CD4-positive, alpha-beta T cell (primary cell): ENCODE results near the gene CCL19. TPM values are rescaled to one million over a fixed set of nuclear protein-coding genes. Genes with fewer than 3 reads are reported as not detected.

Source experiments
- ATAC-seq: fragments of 200-7000 bp; cut with Tn5 transposase; one replicate; pipeline ENCODE4 v1.10.0; 2022; ENCODE audit warnings: mild to moderate bottlenecking; ENCODE audit not compliant: poor library complexity
- CTCF ChIA-PET: fragments of 350-600 bp; sonication (Branson Sonifier 250); formaldehyde crosslinking; loops from one replicate; lab custom pipeline; 2021; ENCODE audit warnings: antibody characterized with exemption, inconsistent platforms; lab: Charles Lee
- POLR2A ChIA-PET: fragments of 350-600 bp; sonication (Branson Sonifier 250); formaldehyde crosslinking; loops from one replicate; lab custom pipeline; 2021; ENCODE audit warnings: antibody characterized with exemption, inconsistent platforms; lab: Charles Lee
- DNase-seq, 14 experiments: peaks; one replicate each; pipeline ENCODE4 v3.0.0-alpha.2; 2013 to 2020; ENCODE audit warnings: mixed read lengths in 2 of 14
- H3K27ac ChIP-seq, 2 donors: one replicate each; pipeline versions ENCODE4 v1.5.1 to v1.7.0; 2013; ENCODE audit warnings: low read length in 2 of 2, low read depth in 1 of 2, mild to moderate bottlenecking in 1 of 2
- H3K27me3 ChIP-seq, 2 experiments: 1 replicate in 1 of 2; 2 replicates in 1 of 2; pipeline versions ENCODE4 v1.6.1 to v1.7.0; 2013; ENCODE audit warnings: low read length in 2 of 2, control low read depth in 1 of 2, mild to moderate bottlenecking in 1 of 2, moderate library complexity in 1 of 2; ENCODE audit not compliant: insufficient read depth in 2 of 2, control insufficient read depth in 1 of 2
- H3K36me3 ChIP-seq: one replicate; pipeline ENCODE4 v1.6.1; 2013; ENCODE audit warnings: low read length, control low read depth; ENCODE audit not compliant: insufficient read depth
- H3K4me1 ChIP-seq: one replicate; pipeline ENCODE4 v1.6.1; 2013; ENCODE audit warnings: low read length, control low read depth; ENCODE audit not compliant: insufficient read depth
- H3K4me3 ChIP-seq: one replicate; pipeline ENCODE4 v1.5.1; 2013; ENCODE audit warnings: mild to moderate bottlenecking, low read length, moderate library complexity
- H3K9me3 ChIP-seq, 2 experiments: 1 replicate in 1 of 2; 2 replicates in 1 of 2; pipeline versions ENCODE4 v1.6.1 to v1.7.0; 2013; ENCODE audit warnings: low read length in 2 of 2, mild to moderate bottlenecking in 2 of 2, control low read depth in 1 of 2, moderate library complexity in 1 of 2; ENCODE audit not compliant: control insufficient read depth in 1 of 2, insufficient read depth in 1 of 2
- H3K27ac Mint-ChIP-seq: one replicate; pipeline ENCODE4 v1.8.0; 2020; ENCODE audit warnings: mixed read lengths
- H3K27me3 Mint-ChIP-seq: one replicate; pipeline ENCODE4 v1.8.0; 2021; ENCODE audit warnings: mixed read lengths
- H3K36me3 Mint-ChIP-seq: one replicate; pipeline ENCODE4 v1.8.0; 2021; ENCODE audit warnings: low read depth, mixed read lengths
- H3K4me1 Mint-ChIP-seq: one replicate; pipeline ENCODE4 v1.8.0; 2021; ENCODE audit warnings: low read depth, mixed read lengths
- H3K4me3 Mint-ChIP-seq: one replicate; pipeline ENCODE4 v1.8.0; 2020; ENCODE audit warnings: mild to moderate bottlenecking, mixed read lengths
- H3K9me3 Mint-ChIP-seq: one replicate; pipeline ENCODE4 v1.8.0; 2020; ENCODE audit warnings: mixed read lengths
- CTCF ChIP-seq: fragments of 200-600 bp; IDR thresholded peaks from one replicate; pipeline ENCODE4 v1.8.0; 2022; ENCODE audit warnings: antibody characterized with exemption, mild to moderate bottlenecking
- intact Hi-C, 2 experiments: fragments of 100-400 bp; cut with DNase I in 1 of 2; cut with micrococcal nuclease in 1 of 2; formaldehyde crosslinking; loops; one replicate each; pipeline versions ENCODE4 v1.15.1 to v1.9.0; 2023 to 2025; cut with DNase I, micrococcal nuclease
- total RNA-seq, 174 experiments: library from RNA in 2 of 174; stranded (reverse) in 2 of 174; gene quantifications; one replicate each; pipeline ENCODE4 v1.2.3 and lab custom pipeline; 2021 to 2026

Gene CCL19
- total RNA-seq, 2 experiments from 2014 or later = not detected

- H3K4me1 ChIP-seq = no peaks in the 10 kb centered on the region
- no peak for ATAC-seq
- intact Hi-C loops = no loop called here
- H3K4me1 Mint-ChIP-seq = no peaks in the 10 kb centered on the region
- H3K9me3 Mint-ChIP-seq = no peaks in the 10 kb centered on the region
- TF ChIP-seq CTCF = no peak
- H3K4me3 Mint-ChIP-seq = no peak overlapping the region
- no peak overlapping the region for H3K4me3 ChIP-seq
- H3K36me3 ChIP-seq = no peaks in the 10 kb centered on the region
- no peaks in the 10 kb centered on the region for H3K9me3 ChIP-seq
- H3K27ac ChIP-seq = no peak overlapping the region
- POLR2A ChIA-PET = no interaction called here
- no peaks in the 10 kb centered on the region for H3K36me3 Mint-ChIP-seq
- no peak for DNase-seq
- H3K27me3 Mint-ChIP-seq = peaks cover 13% of the 10 kb centered on the region
- peaks cover 0 to 7% of the 10 kb centered on the region in 2 experiments for H3K27me3 ChIP-seq
- CTCF ChIA-PET = no interaction called here
- no peak overlapping the region for H3K27ac Mint-ChIP-seq
Measured at GRCh38 chr9:34712140-34712539, 21.1 kb upstream of the CCL19 start.

- no peaks in the 10 kb centered on the region for H3K9me3 ChIP-seq
- POLR2A ChIA-PET = interaction anchor here (0.6 kb wide), 1 partner anchor 1415 kb away, joined by 3 read pairs; no protein-coding TSS in a partner anchor
Measured at GRCh38 chr9:34710023-34710422, 18.9 kb upstream of the CCL19 start, which contains the start of gene CCL21. TSS of gene CCL21 (minus strand) at chr9:34710136. CDS start at chr9:34710066, 70 bp downstream.

GRCh38 chr9:34709196-34709978 is 18.3 kb upstream of the CCL19 start:
- no peaks in the 10 kb centered on the region for H3K36me3 Mint-ChIP-seq
- TF ChIP-seq CTCF = no peak
- ATAC-seq = no peak
- H3K4me1 Mint-ChIP-seq = no peaks in the 10 kb centered on the region
- ChIA-PET CTCF (no interaction called here), POLR2A (no interaction called here)
- no peak overlapping the region for H3K27ac ChIP-seq
- peaks cover 8% of the 10 kb centered on the region for H3K27me3 Mint-ChIP-seq
- intact Hi-C loops = no loop called here
- no peak overlapping the region for H3K4me3 ChIP-seq
- H3K4me3 Mint-ChIP-seq = no peak overlapping the region
- no peaks in the 10 kb centered on the region for H3K9me3 Mint-ChIP-seq
- H3K36me3 ChIP-seq = no peaks in the 10 kb centered on the region
- no peak for DNase-seq
- no peaks in the 10 kb centered on the region for H3K4me1 ChIP-seq
- no peaks in the 10 kb centered on the region for H3K9me3 ChIP-seq
- no peak overlapping the region for H3K27ac Mint-ChIP-seq
- peaks cover 0 to 4% of the 10 kb centered on the region in 2 experiments for H3K27me3 ChIP-seq

More at GRCh38 chr9:34710023-34710422, 18.9 kb upstream of the CCL19 start, which contains the start of gene CCL21:
- Histone ChIP-seq H3K4me3 (no peak within 1 kb of the TSS), H3K36me3 (no peaks in the 10 kb centered on the region), H3K27me3 (peaks cover 0 to 7% of the 10 kb centered on the region in 2 experiments), H3K4me1 (no peaks in the 10 kb centered on the region), H3K27ac (no peak within 1 kb of the TSS)
- CTCF ChIA-PET = interaction anchor here (1.4 kb wide), 1 partner anchor 8 kb away, joined by 6 read pairs; no protein-coding TSS in a partner anchor
- Mint-ChIP-seq H3K27ac (no peak within 1 kb of the TSS), H3K4me1 (no peaks in the 10 kb centered on the region), H3K27me3 (peaks cover 13% of the 10 kb centered on the region), H3K36me3 (no peaks in the 10 kb centered on the region), H3K4me3 (no peak within 1 kb of the TSS), H3K9me3 (no peaks in the 10 kb centered on the region)
- ATAC-seq = no peak
- intact Hi-C loops = no loop called here
- no peak for TF ChIP-seq CTCF
- DNase-seq = no peak
